Measurements from ENCODE around the gene VAC14.

The VAC14 gene

DNA sequence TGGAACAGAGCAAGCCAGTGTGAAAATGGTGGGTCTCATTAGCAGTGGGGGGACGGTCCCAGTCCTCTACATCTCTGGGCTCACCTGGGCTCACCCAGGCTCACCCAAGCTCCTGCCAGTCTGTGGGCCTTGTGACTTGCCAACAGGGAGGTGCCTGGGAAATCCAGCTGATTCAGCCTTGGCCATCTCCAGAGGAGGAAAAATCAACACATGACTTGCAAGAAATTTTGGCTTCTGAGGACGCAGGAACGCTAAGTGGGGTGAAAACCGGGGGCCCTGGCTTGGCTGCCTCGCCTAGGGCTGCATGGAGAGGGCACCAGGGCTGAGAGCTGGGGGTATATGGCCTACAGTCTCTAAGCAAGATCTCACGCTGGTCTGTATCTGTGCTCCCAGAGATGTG, 47.7 kb downstream of the VAC14 start:
- no peak for DNase-seq (ENCODE audit: low spot score)
- TF ChIP-seq, protein P1, sequence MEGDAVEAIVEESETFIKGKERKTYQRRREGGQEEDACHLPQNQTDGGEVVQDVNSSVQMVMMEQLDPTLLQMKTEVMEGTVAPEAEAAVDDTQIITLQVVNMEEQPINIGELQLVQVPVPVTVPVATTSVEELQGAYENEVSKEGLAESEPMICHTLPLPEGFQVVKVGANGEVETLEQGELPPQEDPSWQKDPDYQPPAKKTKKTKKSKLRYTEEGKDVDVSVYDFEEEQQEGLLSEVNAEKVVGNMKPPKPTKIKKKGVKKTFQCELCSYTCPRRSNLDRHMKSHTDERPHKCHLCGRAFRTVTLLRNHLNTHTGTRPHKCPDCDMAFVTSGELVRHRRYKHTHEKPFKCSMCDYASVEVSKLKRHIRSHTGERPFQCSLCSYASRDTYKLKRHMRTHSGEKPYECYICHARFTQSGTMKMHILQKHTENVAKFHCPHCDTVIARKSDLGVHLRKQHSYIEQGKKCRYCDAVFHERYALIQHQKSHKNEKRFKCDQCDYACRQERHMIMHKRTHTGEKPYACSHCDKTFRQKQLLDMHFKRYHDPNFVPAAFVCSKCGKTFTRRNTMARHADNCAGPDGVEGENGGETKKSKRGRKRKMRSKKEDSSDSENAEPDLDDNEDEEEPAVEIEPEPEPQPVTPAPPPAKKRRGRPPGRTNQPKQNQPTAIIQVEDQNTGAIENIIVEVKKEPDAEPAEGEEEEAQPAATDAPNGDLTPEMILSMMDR (IDR thresholded peaks at IDR 0.05; ENCODE audit: extremely low read depth, insufficient read depth, missing control alignments) = no peak
- in situ Hi-C loops (cut with MboI; ENCODE audit: low pct_unique_long_range_greater_than_20kb, low sequenced_read_pairs, unreplicated experiment) = no loop called here

DNA sequence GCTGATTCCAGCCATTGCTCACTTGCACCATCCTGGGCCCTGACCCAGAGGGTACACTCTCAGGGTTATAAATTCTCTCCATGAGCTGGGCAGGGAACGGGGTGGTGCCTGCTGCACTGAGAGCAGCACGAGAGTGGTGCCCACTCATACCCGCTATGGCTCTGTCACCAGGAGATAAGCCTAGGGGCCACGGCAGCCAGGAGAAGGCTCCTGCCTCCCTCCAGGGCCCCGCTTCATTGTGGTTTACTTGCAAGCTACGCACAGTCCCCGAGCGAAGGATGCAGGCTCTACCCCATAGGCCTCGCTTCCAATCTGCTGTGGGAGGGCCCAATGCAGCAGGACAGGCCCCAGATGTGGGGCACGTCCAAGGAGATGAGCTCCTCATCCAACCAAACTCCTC, 48.5 kb downstream of the VAC14 start:
- TF ChIP-seq, protein P1 (IDR thresholded peaks at IDR 0.05; ENCODE audit: extremely low read depth, insufficient read depth, missing control alignments) = no peak
- in situ Hi-C loops (cut with MboI; ENCODE audit: low pct_unique_long_range_greater_than_20kb, low sequenced_read_pairs, unreplicated experiment) = no loop called here
- no peak for DNase-seq (ENCODE audit: low spot score)

DNA sequence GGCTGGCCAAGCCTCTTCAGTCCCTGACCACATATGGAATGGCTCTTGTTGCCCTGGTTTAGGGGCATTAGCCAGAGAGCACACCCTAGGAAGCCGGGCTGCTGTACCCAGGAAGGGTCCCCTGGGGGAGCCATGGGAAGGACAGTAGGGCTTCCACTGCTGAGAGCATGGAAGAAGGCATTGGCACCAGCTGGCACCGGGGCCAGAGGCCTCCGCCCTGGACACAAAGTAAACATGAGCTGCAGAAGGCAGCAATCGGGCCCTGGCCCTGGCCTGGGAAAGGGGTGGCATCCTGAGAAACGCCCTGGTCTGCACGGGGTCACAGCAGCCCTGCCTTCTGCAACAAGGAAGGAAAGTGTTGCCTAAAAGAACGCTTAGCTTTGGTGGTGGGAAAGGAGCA, 49.4 kb downstream of the VAC14 start:
- no peak for DNase-seq (ENCODE audit: low spot score)
- in situ Hi-C loops (cut with MboI; ENCODE audit: low pct_unique_long_range_greater_than_20kb, low sequenced_read_pairs, unreplicated experiment) = no loop called here
- TF ChIP-seq, protein P1 (IDR thresholded peaks at IDR 0.05; ENCODE audit: extremely low read depth, insufficient read depth, missing control alignments) = no peak

DNA sequence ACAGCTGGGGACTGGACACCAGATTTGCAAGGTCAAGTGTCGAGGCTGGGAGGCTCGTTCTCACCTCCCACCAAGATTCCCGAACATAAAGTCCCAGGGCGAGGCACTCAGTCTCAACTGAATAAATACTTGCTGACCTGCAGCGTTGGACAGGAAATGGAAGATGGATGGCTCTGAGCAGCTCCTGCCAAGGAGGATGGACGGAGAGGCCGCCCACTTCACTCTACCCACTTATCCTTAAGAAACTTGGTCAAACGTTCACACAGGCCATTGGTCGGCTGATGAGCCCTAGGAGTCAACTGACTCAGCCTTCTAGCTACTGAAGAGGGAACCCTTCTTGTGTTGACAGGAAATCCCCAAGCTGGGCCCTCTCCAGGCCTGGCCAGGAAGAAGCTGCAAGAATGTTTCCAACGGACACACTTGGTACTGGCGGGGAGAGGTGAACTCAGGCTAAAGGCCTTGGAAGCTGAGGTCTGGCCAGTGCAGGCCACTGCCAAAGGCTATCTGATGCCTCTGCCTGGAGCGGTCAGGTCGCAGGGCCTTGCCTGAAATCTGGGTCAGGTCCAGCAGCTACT, 50.0 kb downstream of the VAC14 start:
- in situ Hi-C loops (cut with MboI; ENCODE audit: low pct_unique_long_range_greater_than_20kb, low sequenced_read_pairs, unreplicated experiment) = no loop called here
- TF ChIP-seq, protein P1 (IDR thresholded peaks at IDR 0.05; ENCODE audit: extremely low read depth, insufficient read depth, missing control alignments) = no peak
- DNase-seq (ENCODE audit: low spot score) = no peak

DNA sequence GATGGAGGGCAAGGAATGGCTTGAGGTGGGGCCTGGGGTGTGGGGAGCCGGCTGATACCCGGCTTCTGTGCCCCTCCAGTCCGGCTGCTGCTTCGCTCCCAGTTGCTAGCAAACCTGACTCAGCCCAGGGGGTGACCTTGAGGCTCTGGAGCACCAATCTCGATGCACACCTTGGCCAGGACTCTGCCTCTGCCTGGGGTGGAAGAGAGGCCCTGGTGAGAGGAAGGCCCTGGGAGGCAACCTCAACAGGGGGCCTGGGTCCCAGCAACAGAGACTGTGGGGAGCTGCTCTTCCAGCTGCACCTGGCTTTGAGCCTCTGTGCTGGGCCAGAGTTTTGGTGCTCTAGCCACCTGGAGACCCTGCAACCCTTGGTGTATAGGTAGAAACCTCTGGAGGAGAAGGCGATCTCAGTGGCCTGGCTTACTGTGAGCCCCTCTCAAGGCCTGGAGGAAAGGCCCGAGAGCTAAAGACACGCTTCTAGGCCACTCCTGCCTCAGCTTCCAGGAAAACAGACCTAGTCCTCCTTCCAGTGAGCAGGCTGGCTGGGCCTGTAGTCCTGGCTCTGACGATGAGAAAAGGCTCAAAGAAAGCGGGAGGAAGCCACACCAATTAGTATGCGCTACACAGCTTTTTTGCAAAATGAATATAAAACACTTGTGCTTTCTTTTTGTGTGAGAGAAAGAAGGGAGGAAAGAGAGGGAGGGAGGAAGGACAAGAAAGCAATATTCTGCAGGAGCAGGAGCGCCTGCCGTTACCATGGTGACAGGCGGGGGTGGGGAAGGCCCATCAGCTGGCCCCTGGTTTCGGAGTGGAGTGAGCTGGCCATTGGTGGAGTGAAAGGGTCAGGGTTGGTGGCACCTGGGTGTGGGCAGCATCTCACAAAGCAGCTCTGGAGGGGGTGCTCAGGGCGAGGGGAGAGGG, 51.0 kb downstream of the VAC14 start:
- TF ChIP-seq, protein P1 (IDR thresholded peaks at IDR 0.05; ENCODE audit: extremely low read depth, insufficient read depth, missing control alignments) = no peak
- DNase-seq (ENCODE audit: low spot score) = no peak
- in situ Hi-C loops (cut with MboI; ENCODE audit: low pct_unique_long_range_greater_than_20kb, low sequenced_read_pairs, unreplicated experiment) = no loop called here

DNA sequence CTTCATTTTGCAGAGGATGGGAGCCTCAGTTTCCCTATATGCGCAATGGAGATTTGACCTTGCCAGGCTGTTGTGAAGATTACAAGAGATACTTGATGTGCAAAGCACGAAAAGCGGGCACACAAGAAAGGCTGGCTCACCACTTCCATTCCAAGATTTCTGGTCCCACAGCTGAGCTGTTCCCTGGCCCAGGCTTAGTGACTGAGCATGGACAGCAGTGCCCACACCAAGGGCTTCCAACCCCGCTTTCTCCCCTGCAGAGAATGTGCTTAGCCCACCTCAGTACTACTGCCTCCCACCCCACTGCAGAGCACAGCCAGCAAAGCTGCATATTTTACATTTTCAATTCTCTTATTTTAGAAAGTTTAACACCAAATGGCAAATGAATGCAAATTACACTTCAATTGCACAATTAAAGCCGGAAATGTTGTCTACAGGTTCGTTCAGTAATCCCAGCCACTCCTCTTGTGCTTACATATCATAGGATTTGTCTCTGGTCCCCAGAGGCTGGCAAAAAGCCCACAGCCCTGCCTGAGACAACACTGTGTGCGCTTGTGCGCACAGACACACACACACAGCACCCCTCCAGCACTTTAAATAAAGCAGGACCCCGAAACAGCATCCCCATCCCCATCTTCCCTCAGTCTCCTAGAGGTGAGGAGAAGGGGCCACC, 51.8 kb downstream of the VAC14 start:
- DNase-seq (ENCODE audit: low spot score) = no peak
- TF ChIP-seq, protein P1 (IDR thresholded peaks at IDR 0.05; ENCODE audit: extremely low read depth, insufficient read depth, missing control alignments) = no peak
- in situ Hi-C loops (cut with MboI; ENCODE audit: low pct_unique_long_range_greater_than_20kb, low sequenced_read_pairs, unreplicated experiment) = no loop called here
